PC-3 (cell line): Measurements from ENCODE around the gene TUFM. TPM values are rescaled to one million over a fixed set of nuclear protein-coding genes. Genes with fewer than 3 reads are reported as not detected.

Source experiments
- ATAC-seq: fragments of 200-7000 bp; cut with Tn5 transposase; 2 replicates; pipeline ENCODE4 v1.9.1; 2020; ENCODE audit warnings: mild to moderate bottlenecking, moderate library complexity
- BruUV-seq: library from RNA; stranded (reverse); fragments of 400-500 nt; replicated peaks from 2 replicates; lab custom pipeline; 2021; lab: Mats Ljungman, UMichigan
- CTCF ChIA-PET: fragments of 300-600 bp; sonication (Branson Sonifier 250); formaldehyde crosslinking; loops from one replicate; lab custom pipeline; 2022; ENCODE audit warnings: antibody characterized with exemption; lab: Charles Lee
- POLR2A ChIA-PET: fragments of 300-600 bp; sonication (Branson Sonifier 250); formaldehyde crosslinking; loops from one replicate; lab custom pipeline; 2022; ENCODE audit warnings: antibody characterized with exemption; ENCODE audit not compliant: unreplicated experiment; lab: Charles Lee
- DNase-seq: peaks from one replicate; pipeline ENCODE4 v3.0.0-alpha.2; 2015
- H2AFZ ChIP-seq: fragments of 300-600 bp; sonication (generic); 2 replicates; pipeline ENCODE4 v1.6.0; 2016; ENCODE audit warnings: antibody characterized with exemption, low read length
- H3F3A ChIP-seq: fragments of 300-600 bp; sonication (generic); one replicate; pipeline ENCODE4 v1.6.0; 2017; ENCODE audit warnings: antibody characterized with exemption, low read length, control low read depth, mild to moderate bottlenecking; ENCODE audit not compliant: unreplicated experiment
- H3K27ac ChIP-seq: fragments of 300-600 bp; sonication (generic); 2 replicates; pipeline ENCODE4 v1.5.1; 2016; ENCODE audit warnings: mild to moderate bottlenecking, low read length
- H3K27me3 ChIP-seq: fragments of 300-600 bp; sonication (generic); 2 replicates; pipeline ENCODE4 v1.6.1; 2016; ENCODE audit warnings: low read length, mixed read lengths
- H3K36me3 ChIP-seq: fragments of 300-600 bp; sonication (generic); 2 replicates; pipeline ENCODE4 v1.6.1; 2016; ENCODE audit warnings: low read depth, mixed run types, low read length, mixed read lengths
- H3K4me1 ChIP-seq: fragments of 300-600 bp; sonication (generic); 2 replicates; pipeline ENCODE4 v1.5.1; 2016; ENCODE audit warnings: low read length; ENCODE audit not compliant: insufficient read depth
- H3K4me2 ChIP-seq: fragments of 300-600 bp; sonication (generic); 2 replicates; pipeline ENCODE4 v1.6.0; 2016; ENCODE audit warnings: low read length
- H3K4me3 ChIP-seq: fragments of 300-600 bp; sonication (generic); 2 replicates; pipeline ENCODE4 v1.5.1; 2016; ENCODE audit warnings: mild to moderate bottlenecking, low read length, mixed read lengths
- H3K79me2 ChIP-seq: fragments of 300-600 bp; sonication (generic); 2 replicates; pipeline ENCODE4 v1.6.1; 2017; ENCODE audit warnings: low read length, mixed read lengths
- H3K9ac ChIP-seq: fragments of 300-600 bp; sonication (generic); 2 replicates; pipeline ENCODE4 v1.6.0; 2016; ENCODE audit warnings: mild to moderate bottlenecking, low read length
- H3K9me2 ChIP-seq: fragments of 300-600 bp; sonication (generic); replicated peaks from 2 replicates; pipeline ENCODE4 v1.6.1; 2016; ENCODE audit warnings: mixed run types, low read length, mixed read lengths
- H3K9me3 ChIP-seq: fragments of 300-600 bp; sonication (generic); 2 replicates; pipeline ENCODE4 v1.6.1; 2016; ENCODE audit warnings: low read length, mixed read lengths
- H4K20me1 ChIP-seq: fragments of 300-600 bp; sonication (generic); 2 replicates; pipeline ENCODE4 v1.6.1; 2016; ENCODE audit warnings: low read length, mixed read lengths
- CTCF ChIP-seq: fragments of 300-600 bp; sonication (generic); conservative IDR thresholded peaks from 2 replicates; pipeline ENCODE4 v1.5.1; 2017; ENCODE audit warnings: antibody characterized with exemption, low read depth, mild to moderate bottlenecking, low read length
- EZH2 ChIP-seq: fragments of 300-600 bp; sonication (generic); IDR thresholded peaks from one replicate; pipeline ENCODE4 v1.6.1; 2017; ENCODE audit warnings: antibody characterized with exemption, mild to moderate bottlenecking, low read length; ENCODE audit not compliant: unreplicated experiment
- EZH2phosphoT487 ChIP-seq: fragments of 300-600 bp; sonication (generic); IDR thresholded peaks from 2 replicates; pipeline ENCODE4 v1.6.1; 2018; ENCODE audit warnings: mild to moderate bottlenecking, antibody characterized with exemption, low read length, borderline replicate concordance
- intact Hi-C: fragments of 100-400 bp; cut with micrococcal nuclease; formaldehyde crosslinking; loops from 2 replicates; pipeline ENCODE4 v1.9.0; 2023
- total RNA-seq: library from RNA; depleted of rRNA; stranded (reverse); fragments of >200 nt; gene quantifications from 2 replicates; pipeline ENCODE4 v1.2.3, GENCODE V29; 2014

Gene TUFM
- total RNA-seq, 1 experiment from 2014 or later, result 185 TPM

GRCh38 chr16:28877655-28878000, 31.5 kb upstream of the TUFM start:
- no peaks in the 10 kb centered on the region for H4K20me1 ChIP-seq
- intact Hi-C loops, result no loop called here
- CTCF ChIA-PET, result no interaction called here
- TF ChIP-seq CTCF (no peak), EZH2 (no peak), EZH2phosphoT487 (no peak)
- H3K4me3 ChIP-seq, result no peak overlapping the region
- ATAC-seq, result no peak
- no peaks in the 10 kb centered on the region for H3K9me2 ChIP-seq
- H3K27me3 ChIP-seq, result no peaks in the 10 kb centered on the region
- peaks cover 8% of the 10 kb centered on the region; the same call in 1 of the 2 replicates for H3K4me1 ChIP-seq
- no peak overlapping the region for H3K9ac ChIP-seq
- H3K36me3 ChIP-seq, result no peaks in the 10 kb centered on the region; the same call in 1 of the 2 replicates
- no peak for DNase-seq
- H3K9me3 ChIP-seq, result no peaks in the 10 kb centered on the region
- H3K79me2 ChIP-seq, result no peaks in the 10 kb centered on the region
- H3K4me2 ChIP-seq, result no peak overlapping the region
- H3K27ac ChIP-seq, result no peak overlapping the region
- H3F3A ChIP-seq, result no peaks in the 10 kb centered on the region
- POLR2A ChIA-PET, result no interaction called here
- no peak overlapping the region for H2AFZ ChIP-seq
- BruUV-seq, result no TSS peak

GRCh38 chr16:28876973-28877654, 31.0 kb upstream of the TUFM start:
- no peaks in the 10 kb centered on the region for H3F3A ChIP-seq
- H3K4me3 ChIP-seq, result no peak overlapping the region
- no peaks in the 10 kb centered on the region for H3K9me2 ChIP-seq
- no peak for DNase-seq
- H3K4me1 ChIP-seq, result peaks cover 8% of the 10 kb centered on the region; the same call in 1 of the 2 replicates
- H3K9ac ChIP-seq, result no peak overlapping the region
- no peak overlapping the region for H2AFZ ChIP-seq
- no peaks in the 10 kb centered on the region for H3K9me3 ChIP-seq
- ChIA-PET POLR2A (no interaction called here), CTCF (no interaction called here)
- no peaks in the 10 kb centered on the region for H4K20me1 ChIP-seq
- H3K27me3 ChIP-seq, result no peaks in the 10 kb centered on the region
- intact Hi-C loops, result no loop called here
- TF ChIP-seq EZH2 (no peak), EZH2phosphoT487 (no peak), CTCF (no peak)
- BruUV-seq, result no TSS peak
- no peak overlapping the region for H3K27ac ChIP-seq
- no peak overlapping the region for H3K4me2 ChIP-seq
- H3K79me2 ChIP-seq, result no peaks in the 10 kb centered on the region
- ATAC-seq, result no peak
- no peaks in the 10 kb centered on the region; the same call in 1 of the 2 replicates for H3K36me3 ChIP-seq

DNA sequence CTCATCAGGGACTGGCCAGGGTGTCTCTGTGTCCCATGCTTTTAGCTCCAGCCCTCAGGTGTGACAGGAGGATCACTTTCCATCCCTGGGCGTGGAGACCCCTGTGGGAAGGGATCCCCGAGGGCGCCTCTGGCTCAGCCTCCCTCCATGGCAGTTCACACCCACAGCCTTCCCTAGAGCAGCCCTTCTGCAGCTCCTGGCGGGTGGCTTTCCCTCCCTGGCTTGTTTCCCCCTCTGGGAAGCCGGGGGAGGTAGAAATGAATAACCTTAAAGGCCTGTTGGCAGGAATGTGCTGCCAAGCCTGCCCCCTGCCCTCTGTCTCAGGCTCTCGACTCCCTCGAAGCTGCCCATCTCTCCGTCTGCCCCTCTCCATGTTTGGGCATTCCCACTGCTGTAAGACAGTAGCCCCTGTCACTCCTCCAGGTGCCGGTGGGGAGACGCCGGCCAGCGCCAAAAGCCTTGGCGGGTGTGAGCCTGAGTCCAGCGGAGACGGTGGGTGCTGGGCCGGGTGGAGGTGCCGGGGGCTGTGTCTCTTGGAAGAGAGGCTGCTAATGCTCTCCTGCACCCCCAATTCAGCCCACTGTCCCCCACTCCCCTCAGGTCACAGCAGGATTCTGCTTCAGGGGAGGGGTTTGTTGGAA, 30.0 kb upstream of the TUFM start:
- H4K20me1 ChIP-seq, result no peaks in the 10 kb centered on the region
- H3K9ac ChIP-seq, result no peak overlapping the region
- H2AFZ ChIP-seq, result no peak overlapping the region
- DNase-seq (no peak), ATAC-seq (no peak)
- BruUV-seq, result no TSS peak
- CTCF ChIA-PET, result no interaction called here
- intact Hi-C loops, result no loop called here
- H3K9me2 ChIP-seq, result no peaks in the 10 kb centered on the region
- H3K27ac ChIP-seq, result no peak overlapping the region
- H3K36me3 ChIP-seq, result no peaks in the 10 kb centered on the region; the same call in 1 of the 2 replicates
- POLR2A ChIA-PET, result no interaction called here
- peaks cover 8% of the 10 kb centered on the region; the same call in 1 of the 2 replicates for H3K4me1 ChIP-seq
- no peak overlapping the region for H3K4me2 ChIP-seq
- H3K4me3 ChIP-seq, result no peak overlapping the region
- no peaks in the 10 kb centered on the region for H3K9me3 ChIP-seq
- no peaks in the 10 kb centered on the region for H3F3A ChIP-seq
- H3K79me2 ChIP-seq, result no peaks in the 10 kb centered on the region
- no peaks in the 10 kb centered on the region for H3K27me3 ChIP-seq
- TF ChIP-seq EZH2phosphoT487, result no peak
- TF ChIP-seq CTCF, result no peak
- no peak for TF ChIP-seq EZH2
